Calu3 (cell line): Measurements from ENCODE around the gene TNK2. TPM values are rescaled to one million over a fixed set of nuclear protein-coding genes. Genes with fewer than 3 reads are reported as not detected.
"Not testable (repeated sequence)": the region's sequence is repeated elsewhere in the genome, so short reads cannot be mapped to it uniquely, and the experiment has no call there.

Experiments
- BruUV-seq: library from RNA; stranded (reverse); fragments of 400-500 nt; replicated peaks from 2 replicates; lab custom pipeline; 2021; lab: Mats Ljungman, UMichigan
- CTCF ChIA-PET: fragments of 300-600 bp; sonication (Branson Sonifier 250); formaldehyde crosslinking; loops from one replicate; lab custom pipeline; 2022; ENCODE audit warnings: antibody characterized with exemption; lab: Charles Lee
- DNase-seq: peaks from one replicate; pipeline ENCODE4 v3.0.0; 2022
- H3K27ac Mint-ChIP-seq: one replicate; pipeline ENCODE4 v1.8.0; 2022; ENCODE audit warnings: mixed read lengths; ENCODE audit not compliant: unreplicated experiment
- H3K27me3 Mint-ChIP-seq: one replicate; pipeline ENCODE4 v1.8.0; 2022; ENCODE audit warnings: mixed read lengths; ENCODE audit not compliant: unreplicated experiment
- H3K36me3 Mint-ChIP-seq: one replicate; pipeline ENCODE4 v1.8.0; 2022; ENCODE audit warnings: mild to moderate bottlenecking, moderate library complexity, mixed read lengths; ENCODE audit not compliant: insufficient read depth, unreplicated experiment
- H3K4me1 Mint-ChIP-seq: one replicate; pipeline ENCODE4 v1.8.0; 2022; ENCODE audit warnings: mild to moderate bottlenecking, low read depth, mixed read lengths; ENCODE audit not compliant: unreplicated experiment
- H3K4me3 Mint-ChIP-seq: one replicate; pipeline ENCODE4 v1.8.0; 2022; ENCODE audit warnings: mild to moderate bottlenecking, low read depth, moderate library complexity, mixed read lengths; ENCODE audit not compliant: unreplicated experiment
- H3K9me3 Mint-ChIP-seq: one replicate; pipeline ENCODE4 v1.8.0; 2022; ENCODE audit warnings: low read depth, mixed read lengths; ENCODE audit not compliant: unreplicated experiment
- CTCF ChIP-seq: fragments of 200-600 bp; IDR thresholded peaks from one replicate; pipeline ENCODE4 v1.8.0; 2022; ENCODE audit warnings: antibody characterized with exemption; ENCODE audit not compliant: unreplicated experiment
- intact Hi-C: fragments of 100-400 bp; cut with micrococcal nuclease; formaldehyde crosslinking; loops from one replicate; pipeline ENCODE4 v1.10.0; 2022; ENCODE audit not compliant: unreplicated experiment
- total RNA-seq: library from RNA; stranded (reverse); gene quantifications from 2 replicates; pipeline ENCODE4 v1.2.3, GENCODE V29; 2022

TNK2 gene
- total RNA-seq, 1 experiment from 2014 or later: 50.4 TPM

- intact Hi-C loops: no loop called here
- peak overlapping the region; percentile 96 for H3K27ac Mint-ChIP-seq
- peaks cover 24% of the 10 kb centered on the region for H3K36me3 Mint-ChIP-seq
- no peak for TF ChIP-seq CTCF
- no peaks in the 10 kb centered on the region for H3K27me3 Mint-ChIP-seq
- no TSS peak for BruUV-seq
- peaks cover 65% of the 10 kb centered on the region for H3K4me1 Mint-ChIP-seq
- CTCF ChIA-PET: interaction anchor here (1.2 kb wide), 1 partner anchor 10 kb away, joined by 3 read pairs; no protein-coding TSS in a partner anchor
- H3K4me3 Mint-ChIP-seq: no peak overlapping the region
- DNase-seq: no peak
- H3K9me3 Mint-ChIP-seq: no peaks in the 10 kb centered on the region
These were observed 88.2 kb downstream of the TNK2 start for GRCh38 chr3:195820186-195820585.

GRCh38 chr3:195818301-195818700, 90.0 kb downstream of the TNK2 start:
- BruUV-seq: no TSS peak
- TF ChIP-seq CTCF: no peak
- no peak for DNase-seq
- H3K9me3 Mint-ChIP-seq: no peaks in the 10 kb centered on the region
- CTCF ChIA-PET: no interaction called here
- intact Hi-C loops: no loop called here
- peaks cover 67% of the 10 kb centered on the region for H3K4me1 Mint-ChIP-seq
- H3K27me3 Mint-ChIP-seq: no peaks in the 10 kb centered on the region
- H3K4me3 Mint-ChIP-seq: no peak overlapping the region
- peak overlapping the region; percentile 27 for H3K27ac Mint-ChIP-seq
- peaks cover 19% of the 10 kb centered on the region for H3K36me3 Mint-ChIP-seq

- peaks cover 15% of the 10 kb centered on the region for H3K36me3 Mint-ChIP-seq
- H3K4me3 Mint-ChIP-seq: no peak overlapping the region
- DNase-seq: no peak
- H3K27ac Mint-ChIP-seq: peak overlapping the region; percentile 81
- no TSS peak for BruUV-seq
- intact Hi-C loops: no loop called here
- H3K27me3 Mint-ChIP-seq: no peaks in the 10 kb centered on the region
- peaks cover 62% of the 10 kb centered on the region for H3K4me1 Mint-ChIP-seq
- no peak for TF ChIP-seq CTCF
- CTCF ChIA-PET: interaction anchor here (0.6 kb wide), 1 partner anchor 79 kb away, joined by 3 read pairs; no protein-coding TSS in a partner anchor
- no peaks in the 10 kb centered on the region for H3K9me3 Mint-ChIP-seq
These were observed 90.7 kb downstream of the TNK2 start for GRCh38 chr3:195817578-195818135.

GRCh38 chr3:195816276-195816913, 92.0 kb downstream of the TNK2 start:
- Mint-ChIP-seq H3K27ac (peak overlapping the region; percentile 81), H3K4me1 (peaks cover 49% of the 10 kb centered on the region)
- H3K9me3 Mint-ChIP-seq, DNase-seq, CTCF ChIA-PET, H3K27me3 Mint-ChIP-seq, H3K4me3 Mint-ChIP-seq, intact Hi-C loops, H3K36me3 Mint-ChIP-seq, BruUV-seq: not testable (repeated sequence)
